HepG2 (cell line): Measurements from ENCODE around the gene HINT1. TPM values are rescaled to one million over a fixed set of nuclear protein-coding genes. Genes with fewer than 3 reads are reported as not detected.

ENCODE experiments used
- ARHGAP35 ChIP-seq: sonication (generic); formaldehyde crosslinking; IDR thresholded peaks from 2 replicates; pipeline ENCODE4 v1.9.0; 2022; ENCODE audit warnings: mild to moderate bottlenecking, inconsistent platforms, moderate library complexity, missing genetic modification reagents, borderline replicate concordance
- CBX5 ChIP-seq: sonication (generic); formaldehyde crosslinking; IDR thresholded peaks from 2 replicates; pipeline ENCODE4 v1.4.0; 2020; ENCODE audit warnings: missing genetic modification reagents, borderline replicate concordance
- CSRNP2 ChIP-seq: sonication (generic); formaldehyde crosslinking; conservative IDR thresholded peaks from 2 replicates; pipeline ENCODE4 v1.8.0; 2022; ENCODE audit warnings: low read depth, missing genetic modification reagents
- GABPA ChIP-seq, 2 experiments: IDR thresholded peaks; 2 replicates each; pipeline ENCODE4 v1.6.1; 2011 to 2016; ENCODE audit warnings: low read depth in 2 of 2, low read length in 1 of 2, missing biosample characterization in 1 of 2, missing genetic modification characterization in 1 of 2
- HIC2 ChIP-seq: sonication (generic); formaldehyde crosslinking; IDR thresholded peaks from 2 replicates; pipeline ENCODE4 v1.9.0; 2022; ENCODE audit warnings: low read depth, missing genetic modification reagents
- HOXA5 ChIP-seq: sonication (generic); formaldehyde crosslinking; IDR thresholded peaks from 2 replicates; pipeline ENCODE4 v1.4.0; 2020; ENCODE audit warnings: missing genetic modification reagents
- KDM5B ChIP-seq: sonication (generic); formaldehyde crosslinking; IDR thresholded peaks from 2 replicates; pipeline ENCODE4 v1.4.0; 2020; ENCODE audit warnings: missing genetic modification reagents, mild to moderate bottlenecking, borderline replicate concordance
- NBN ChIP-seq: fragments of 450-650 bp; conservative IDR thresholded peaks from 2 replicates; pipeline ENCODE4 v1.6.1; 2017
- NFE2 ChIP-seq: sonication (generic); formaldehyde crosslinking; IDR thresholded peaks from 2 replicates; pipeline ENCODE4 v1.4.0; 2020; ENCODE audit warnings: missing genetic modification reagents
- POGZ ChIP-seq: sonication (generic); formaldehyde crosslinking; IDR thresholded peaks from 2 replicates; pipeline ENCODE4 v1.4.0; 2020; ENCODE audit warnings: mild to moderate bottlenecking, missing genetic modification reagents
- ZHX2 ChIP-seq, 2 experiments: sonication (generic) in 1 of 2; formaldehyde crosslinking in 1 of 2; IDR thresholded peaks; 2 replicates each; pipeline versions ENCODE4 v1.6.1 to v1.9.0; 2014 to 2022; ENCODE audit warnings: antibody characterized with exemption in 1 of 2, borderline replicate concordance in 1 of 2, inconsistent platforms in 1 of 2, low read depth in 1 of 2, missing genetic modification reagents in 1 of 2
- ZNF34 ChIP-seq: sonication (generic); formaldehyde crosslinking; IDR thresholded peaks from 2 replicates; pipeline ENCODE4 v1.4.0; 2020; ENCODE audit warnings: mild to moderate bottlenecking, missing genetic modification reagents, borderline replicate concordance
- ZNF549 ChIP-seq: sonication (generic); formaldehyde crosslinking; IDR thresholded peaks from 2 replicates; pipeline ENCODE4 v1.5.0; 2020; ENCODE audit warnings: missing genetic modification reagents
- ZNF572 ChIP-seq: sonication (generic); formaldehyde crosslinking; IDR thresholded peaks from 2 replicates; pipeline ENCODE4 v1.5.1; 2020; ENCODE audit warnings: mild to moderate bottlenecking, missing genetic modification reagents
- ZNF619 ChIP-seq: sonication (generic); formaldehyde crosslinking; IDR thresholded peaks from 2 replicates; pipeline ENCODE4 v1.4.0; 2020; ENCODE audit warnings: mild to moderate bottlenecking, missing genetic modification reagents
- ZNF709 ChIP-seq: sonication (generic); formaldehyde crosslinking; IDR thresholded peaks from 2 replicates; pipeline ENCODE4 v1.5.0; 2020; ENCODE audit warnings: mild to moderate bottlenecking, missing genetic modification reagents
- ZNF780A ChIP-seq: sonication (generic); formaldehyde crosslinking; IDR thresholded peaks from 2 replicates; pipeline ENCODE4 v1.8.0; 2022; ENCODE audit warnings: mild to moderate bottlenecking, missing genetic modification reagents, moderate library complexity
- ZSCAN5A ChIP-seq: sonication (generic); formaldehyde crosslinking; IDR thresholded peaks from 2 replicates; pipeline ENCODE4 v1.8.0; 2022; ENCODE audit warnings: mild to moderate bottlenecking, missing genetic modification reagents, borderline replicate concordance
- polyA plus RNA-seq, 8 experiments: library from polyadenylated mRNA; depleted of rRNA in 3 of 8; stranded (reverse) in 7 of 8; unstranded in 1 of 8; fragments of >200 nt; fragmentation: Illumina TruSeq in 4 of 8; extraction: Trizol in 4 of 8; gene quantifications; 2 replicates each; pipeline versions ENCODE4 v1.2.1 to v1.2.3, GENCODE V29; 2011 to 2016; ENCODE audit warnings: low read depth in 4 of 8, missing spikeins in 1 of 8, mixed read lengths in 1 of 8; ENCODE audit not compliant: insufficient read depth in 1 of 8
- total RNA-seq, 5 experiments: library from RNA; depleted of rRNA; stranded (reverse); fragments of >200 nt; fragmentation: Illumina TruSeq; extraction: Trizol; gene quantifications; 2 replicates each; pipeline ENCODE4 v1.2.3, GENCODE V29; 2016; ENCODE audit warnings: low read depth in 1 of 5

The HINT1 gene
- total and polyA plus RNA-seq, 2 of the 13 experiments (the other 11 are each of a cell fraction or from before 2014, with no cell fraction given), result 428 to 997 TPM

- peak; percentile 56; the same call in 1 of the 2 replicates for TF ChIP-seq HIC2
- TF ChIP-seq ZNF709, result no peak; the same call in 1 of the 2 replicates
- TF ChIP-seq ZSCAN5A (CRISPR knock-in tag), result no peak
- no peak for TF ChIP-seq GABPA (IDR thresholded peaks at IDR 0.05; ENCODE audit: low read depth, low read length)
- TF ChIP-seq GABPA (CRISPR knock-in tag; IDR thresholded peaks at IDR 0.05; ENCODE audit: low read depth), result no peak
- no peak; the same call in 1 of the 2 replicates for TF ChIP-seq CBX5 (CRISPR knock-in tag)
- TF ChIP-seq ZNF34, result peak; percentile 85; the same call in 1 of the 2 replicates
- 0 out of 2 replicates have a peak, but pooled peaks have one; percentile 2 for TF ChIP-seq KDM5B (CRISPR knock-in tag)
- TF ChIP-seq HOXA5, result no peak; the same call in none of the 2 replicates
- TF ChIP-seq NBN, result no peak
- TF ChIP-seq ARHGAP35 (CRISPR knock-in tag), result no peak
- TF ChIP-seq POGZ (CRISPR knock-in tag), result peak; percentile 35; the same call in 1 of the 2 replicates
- TF ChIP-seq ZNF780A, result no peak
- peak; percentile 74; the same call in 1 of the 2 replicates for TF ChIP-seq ZNF572
- TF ChIP-seq ZHX2 (IDR thresholded peaks at IDR 0.05; ENCODE audit: low read depth), result no peak
- no peak; the same call in 1 of the 2 replicates for TF ChIP-seq ZHX2 (CRISPR knock-in tag; IDR thresholded peaks at IDR 0.05; ENCODE audit: borderline replicate concordance)
- TF ChIP-seq ZNF549 (CRISPR knock-in tag), result no peak
- TF ChIP-seq ZNF619, result no peak
- no peak for TF ChIP-seq CSRNP2 (CRISPR knock-in tag)
- no peak for TF ChIP-seq NFE2 (CRISPR knock-in tag)
These were observed at the start of gene HINT1 (continued) for GRCh38 chr5:131165119-131165727.
